IMR-90 (cell line): ENCODE measurements around the gene IDI2. TPM values are rescaled to one million over a fixed set of nuclear protein-coding genes. Genes with fewer than 3 reads are reported as not detected.

Experiments used
- ATAC-seq: fragments of 200-7000 bp; cut with Tn5 transposase; 2 replicates; pipeline ENCODE4 v1.9.1; 2020; ENCODE audit warnings: low read depth, mild to moderate bottlenecking, moderate library complexity
- BruUV-seq: library from RNA; stranded (reverse); fragments of 400-500 nt; replicated peaks from 2 replicates; lab custom pipeline; 2021; lab: Mats Ljungman, UMichigan
- CTCF ChIA-PET: fragments of 300-600 bp; formaldehyde crosslinking; extraction: SDS; loops from one replicate; lab custom pipeline; 2021; ENCODE audit warnings: antibody characterized with exemption; lab: Yijun Ruan, JAX
- POLR2A ChIA-PET: fragments of 300-600 bp; sonication (Branson Sonifier 250); formaldehyde crosslinking; loops from one replicate; lab custom pipeline; 2022; ENCODE audit warnings: antibody characterized with exemption; ENCODE audit not compliant: unreplicated experiment; lab: Charles Lee
- DNase-seq: peaks from one replicate; pipeline ENCODE4 v3.0.0; 2013
- H2AFZ ChIP-seq: replicated peaks from 2 replicates; pipeline ENCODE3; 2013; ENCODE audit warnings: low read length, mild to moderate bottlenecking; ENCODE audit not compliant: poor library complexity
- H2AK5ac ChIP-seq: 2 replicates; pipeline ENCODE4 v1.6.1; 2013; ENCODE audit warnings: low read depth, low read length, inconsistent platforms
- H2AK9ac ChIP-seq: replicated peaks from 2 replicates; pipeline ENCODE3; 2013; ENCODE audit warnings: mild to moderate bottlenecking, low read depth, low read length, moderate library complexity; ENCODE audit not compliant: poor library complexity
- H2BK120ac ChIP-seq: 2 replicates; pipeline ENCODE4 v1.6.1; 2013; ENCODE audit warnings: low read depth, low read length, inconsistent platforms
- H2BK15ac ChIP-seq: 3 replicates; pipeline ENCODE4 v1.6.1; 2013; ENCODE audit warnings: low read depth, low read length, inconsistent platforms
- H2BK20ac ChIP-seq: 2 replicates; pipeline ENCODE4 v1.6.1; 2013; ENCODE audit warnings: low read depth, mild to moderate bottlenecking, inconsistent platforms, low read length, moderate library complexity
- H2BK5ac ChIP-seq: 2 replicates; pipeline ENCODE4 v1.6.1; 2013; ENCODE audit warnings: mild to moderate bottlenecking, low read depth, low read length, inconsistent platforms; ENCODE audit not compliant: poor library complexity, severe bottlenecking
- H3K14ac ChIP-seq: replicated peaks from 2 replicates; pipeline ENCODE4 v1.6.1; 2013; ENCODE audit warnings: low read depth, low read length, inconsistent platforms
- H3K18ac ChIP-seq: 2 replicates; pipeline ENCODE4 v1.6.1; 2013; ENCODE audit warnings: low read depth, low read length, control low read depth
- H3K23ac ChIP-seq: 2 replicates; pipeline ENCODE4 v1.6.1; 2013; ENCODE audit warnings: low read depth, low read length, inconsistent platforms
- H3K27ac ChIP-seq: 2 replicates; pipeline ENCODE4 v1.5.1; 2013; ENCODE audit warnings: mild to moderate bottlenecking, control low read depth, low read length; ENCODE audit not compliant: insufficient read depth
- H3K27me3 ChIP-seq: 2 replicates; pipeline ENCODE4 v1.6.1; 2013; ENCODE audit warnings: low read length; ENCODE audit not compliant: control insufficient read depth, insufficient read depth
- H3K36me3 ChIP-seq: 2 replicates; pipeline ENCODE4 v1.6.1; 2013; ENCODE audit warnings: low read length, mixed read lengths; ENCODE audit not compliant: control insufficient read depth, insufficient read depth
- H3K4ac ChIP-seq: 2 replicates; pipeline ENCODE4 v1.6.1; 2013; ENCODE audit warnings: low read depth, low read length, inconsistent platforms
- H3K4me1 ChIP-seq: 2 replicates; pipeline ENCODE4 v1.6.1; 2013; ENCODE audit warnings: low read length, mixed read lengths; ENCODE audit not compliant: control insufficient read depth, insufficient read depth
- H3K4me2 ChIP-seq: 2 replicates; pipeline ENCODE4 v1.6.1; 2013; ENCODE audit warnings: low read depth, mild to moderate bottlenecking, control low read depth, low read length, moderate library complexity
- H3K4me3 ChIP-seq: 2 replicates; pipeline ENCODE4 v1.5.1; 2013; ENCODE audit warnings: low read depth, mild to moderate bottlenecking, control low read depth, low read length, moderate library complexity; ENCODE audit not compliant: insufficient read depth
- H3K56ac ChIP-seq: 2 replicates; pipeline ENCODE4 v1.6.1; 2013; ENCODE audit warnings: low read length, inconsistent platforms; ENCODE audit not compliant: insufficient read depth; ENCODE audit errors: extremely low read depth
- H3K79me1 ChIP-seq, 2 experiments: 2 replicates each; pipeline ENCODE4 v1.6.1; 2013; ENCODE audit warnings: low read length in 2 of 2, inconsistent platforms in 1 of 2, low read depth in 1 of 2
- H3K9ac ChIP-seq: 2 replicates; pipeline ENCODE4 v1.6.1; 2013; ENCODE audit warnings: low read depth, low read length, control low read depth
- H3K9me1 ChIP-seq: 2 replicates; pipeline ENCODE4 v1.6.1; 2013; ENCODE audit warnings: low read length, inconsistent platforms; ENCODE audit not compliant: insufficient read depth
- H3K9me3 ChIP-seq: 2 replicates; pipeline ENCODE4 v1.6.1; 2013; ENCODE audit warnings: low read length; ENCODE audit not compliant: control insufficient read depth, insufficient read depth
- H4K20me1 ChIP-seq: 2 replicates; pipeline ENCODE4 v1.6.1; 2013; ENCODE audit warnings: low read length, inconsistent platforms; ENCODE audit not compliant: insufficient read depth
- H4K5ac ChIP-seq: 2 replicates; pipeline ENCODE4 v1.6.1; 2013; ENCODE audit warnings: mild to moderate bottlenecking, low read depth, low read length, control low read depth
- H4K8ac ChIP-seq, 2 experiments: 2 replicates each; pipeline ENCODE4 v1.6.1; 2013; ENCODE audit warnings: low read depth in 2 of 2, low read length in 2 of 2, control low read depth in 1 of 2, inconsistent platforms in 1 of 2
- H4K91ac ChIP-seq: 2 replicates; pipeline ENCODE4 v1.6.1; 2013; ENCODE audit warnings: low read depth, low read length, inconsistent platforms; ENCODE audit not compliant: insufficient read depth
- BHLHE40 ChIP-seq: fragments of 150-350 bp; IDR thresholded peaks from 2 replicates; pipeline ENCODE4 v1.6.1; 2016; ENCODE audit warnings: mild to moderate bottlenecking, low read depth, low read length
- CEBPB ChIP-seq: IDR thresholded peaks from 2 replicates; pipeline ENCODE4 v1.6.1; 2012; ENCODE audit warnings: low read depth, low read length, improper control_type of control experiment
- FOS ChIP-seq: fragments of 150-350 bp; IDR thresholded peaks from 2 replicates; pipeline ENCODE4 v1.6.1; 2016; ENCODE audit warnings: low read depth, low read length
- MAFK ChIP-seq: IDR thresholded peaks from 2 replicates; pipeline ENCODE4 v1.6.1; 2012; ENCODE audit warnings: low read depth, low read length, improper control_type of control experiment
- MAZ ChIP-seq: IDR thresholded peaks from 2 replicates; pipeline ENCODE4 v1.6.1; 2012; ENCODE audit warnings: low read depth, mild to moderate bottlenecking, low read length, improper control_type of control experiment, moderate library complexity, borderline replicate concordance
- MXI1 ChIP-seq: IDR thresholded peaks from 2 replicates; pipeline ENCODE4 v1.6.1; 2012; ENCODE audit warnings: low read depth, mild to moderate bottlenecking, low read length, moderate library complexity, borderline replicate concordance
- NFE2L2 ChIP-seq: fragments of 150-350 bp; IDR thresholded peaks from 2 replicates; pipeline ENCODE4 v1.6.1; 2016; ENCODE audit warnings: low read depth, mild to moderate bottlenecking, low read length
- POLR2A ChIP-seq: IDR thresholded peaks from 2 replicates; pipeline ENCODE4 v1.6.1; 2012; ENCODE audit warnings: mild to moderate bottlenecking, low read depth, low read length
- RAD21 ChIP-seq: IDR thresholded peaks from 2 replicates; pipeline ENCODE4 v1.6.1; 2012; ENCODE audit warnings: low read length, improper control_type of control experiment
- RCOR1 ChIP-seq: IDR thresholded peaks from 2 replicates; pipeline ENCODE4 v1.6.1; 2012; ENCODE audit warnings: mild to moderate bottlenecking, low read length, improper control_type of control experiment; ENCODE audit not compliant: insufficient replicate concordance
- RFX5 ChIP-seq: IDR thresholded peaks from 2 replicates; pipeline ENCODE4 v1.8.0; 2012; ENCODE audit warnings: low read depth, mild to moderate bottlenecking, low read length, moderate library complexity
- SMC3 ChIP-seq: fragments of 150-350 bp; IDR thresholded peaks from 2 replicates; pipeline ENCODE4 v1.6.1; 2016; ENCODE audit warnings: low read depth, mild to moderate bottlenecking, antibody characterized with exemption, low read length, moderate library complexity
- USF2 ChIP-seq: fragments of 150-350 bp; IDR thresholded peaks from 2 replicates; pipeline ENCODE4 v1.6.1; 2017; ENCODE audit warnings: mild to moderate bottlenecking, antibody characterized with exemption, low read length, low read depth
- WGBS, 2 experiments: methylation state at CpG; one replicate each; pipeline versions ENCODE4 v1.1.5 to v1.1.7; 2013; ENCODE audit warnings: missing lambda C conversion rate in 2 of 2; ENCODE audit not compliant: insufficient read length in 1 of 2; ENCODE audit errors: extremely low coverage in 2 of 2; 5-methylcytosine and 5-hydroxymethylcytosine counted together
- dilution Hi-C: fragments of 300-500 bp; cut with HindIII; formaldehyde crosslinking; loops from one replicate; pipeline ENCODE4 v1.14.3; 2018; ENCODE audit warnings: low sequenced_read_pairs; ENCODE audit not compliant: unreplicated experiment
- in situ Hi-C: fragments of 300-500 bp; cut with MboI; formaldehyde crosslinking; loops from 3 replicates; pipeline ENCODE4 v1.14.3; 2019; ENCODE audit warnings: low sequenced_read_pairs, inconsistent platforms, mixed read lengths
- intact Hi-C: fragments of 100-400 bp; cut with micrococcal nuclease; formaldehyde crosslinking; loops from 2 replicates; pipeline ENCODE4 v1.10.0; 2022
- polyA plus RNA-seq, 3 experiments: library from polyadenylated mRNA; depleted of rRNA; stranded (reverse); fragments of >200 nt; gene quantifications; 2 replicates each; pipeline ENCODE4 v1.2.3, GENCODE V29; 2012; ENCODE audit warnings: low replicate concordance in 1 of 3
- total RNA-seq: library from RNA; depleted of rRNA; stranded (reverse); fragments of >200 nt; gene quantifications from 2 replicates; pipeline ENCODE4 v1.2.3, GENCODE V29; 2012
- TF ChIP-seq, protein P1 (sequence below): fragments of 150-350 bp; IDR thresholded peaks from 2 replicates; pipeline ENCODE4 v1.6.1; 2016; ENCODE audit warnings: low read depth, mild to moderate bottlenecking, low read length, moderate library complexity, borderline replicate concordance
- TF ChIP-seq, protein P2 (sequence below): conservative IDR thresholded peaks from 2 replicates; pipeline ENCODE4 v1.5.1; 2012; ENCODE audit warnings: mild to moderate bottlenecking, low read depth, low read length, improper control_type of control experiment

The IDI2 gene
- total and polyA plus RNA-seq, 2 of the 4 experiments (the other 2 are of a cell fraction) = not detected

DNA sequence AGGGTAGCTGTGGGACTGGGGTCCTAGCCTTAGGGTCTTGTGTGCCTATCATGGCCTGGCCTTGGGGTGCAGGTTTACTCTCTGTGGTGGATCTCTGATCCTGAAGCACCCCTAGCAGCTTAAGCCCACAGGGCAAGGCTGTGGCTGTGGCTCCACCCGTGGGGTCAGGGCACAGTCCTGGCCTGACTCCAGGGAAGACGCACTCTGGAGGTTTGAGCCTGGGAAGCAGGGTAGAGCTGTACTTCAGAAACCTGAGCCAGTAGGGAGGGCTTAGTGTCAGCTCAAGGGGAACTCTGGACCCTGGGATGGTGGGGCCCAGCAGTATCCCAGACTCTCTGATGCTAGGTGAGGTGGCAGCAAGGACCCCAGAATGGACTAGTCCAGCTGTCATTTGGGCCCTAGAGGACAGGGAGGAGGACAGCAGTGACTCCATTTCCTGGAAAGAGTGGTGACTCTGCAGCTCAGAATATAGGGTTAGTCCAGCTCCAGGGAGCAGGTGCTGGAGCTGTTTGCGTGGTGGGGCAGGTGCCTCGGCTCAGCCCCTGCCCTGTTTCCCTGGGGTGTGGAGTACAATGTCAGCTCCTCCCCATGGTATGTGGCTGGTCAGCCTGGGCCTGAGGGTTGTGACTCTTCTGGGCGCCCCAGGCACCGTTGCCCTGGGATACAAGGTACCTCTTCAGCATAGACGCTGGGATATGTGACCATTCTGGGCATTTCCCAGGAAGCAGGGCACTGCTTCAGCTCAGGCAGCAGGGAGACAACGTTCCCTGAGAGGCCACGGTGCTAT lies 21.6 kb downstream of the IDI2 start:
- H3K9me1 ChIP-seq = 0 out of 2 replicates have a peak, but pooled peaks cover 8% of the 10 kb centered on the region
- no peak overlapping the region for H2AFZ ChIP-seq
- no peak for ATAC-seq
- no peak overlapping the region for H2BK20ac ChIP-seq
- peak overlapping the region; percentile 19 for H2AK9ac ChIP-seq
- H3K23ac ChIP-seq = no peak overlapping the region
- intact Hi-C loops (no loop called here), in situ Hi-C loops (no loop called here), dilution Hi-C loops (no loop called here)
- ChIA-PET POLR2A (no interaction called here), CTCF (no interaction called here)
- no peaks in the 10 kb centered on the region for H3K4me1 ChIP-seq
- no peak overlapping the region for H3K4me2 ChIP-seq
- no peaks in the 10 kb centered on the region for H3K27me3 ChIP-seq
- H2BK15ac ChIP-seq = no peak overlapping the region
- no TSS peak for BruUV-seq
- no peak overlapping the region for H4K5ac ChIP-seq
- no peak overlapping the region for H3K4me3 ChIP-seq
- no peak overlapping the region for H2BK5ac ChIP-seq
- H4K20me1 ChIP-seq = peaks cover 31% of the 10 kb centered on the region
- 0 out of 2 replicates have a peak, but pooled peaks cover 2% of the 10 kb centered on the region for H3K9me3 ChIP-seq
- DNase-seq = no peak
- peaks cover 40 to 47% of the 10 kb centered on the region in 2 experiments for H3K79me1 ChIP-seq
- no peak overlapping the region for H3K56ac ChIP-seq
- no peak overlapping the region for H2BK120ac ChIP-seq
- peaks cover 65% of the 10 kb centered on the region for H3K36me3 ChIP-seq
- no peak overlapping the region for H3K18ac ChIP-seq
- H4K8ac ChIP-seq = no peak overlapping the region
- H3K4ac ChIP-seq = no peak overlapping the region
- no peak overlapping the region for H2AK5ac ChIP-seq
- H3K9ac ChIP-seq = no peak overlapping the region
- no peak overlapping the region for H4K91ac ChIP-seq
- H3K27ac ChIP-seq = no peak overlapping the region
- 100% methylated on average over 1 of the region's 9 CpGs; no CpG with 5 or more reads in 1 of the 2 experiments for WGBS, 2 experiments
- H3K14ac ChIP-seq = no peak overlapping the region
- TF ChIP-seq RAD21 = no peak
- TF ChIP-seq BHLHE40 = no peak
- no peak for TF ChIP-seq USF2
- no peak for TF ChIP-seq RCOR1
- TF ChIP-seq MXI1 = no peak
- no peak for TF ChIP-seq FOS
- TF ChIP-seq RFX5 = no peak
- no peak for TF ChIP-seq MAFK
- TF ChIP-seq MAZ = no peak
- TF ChIP-seq POLR2A = no peak
- TF ChIP-seq, protein P1, sequence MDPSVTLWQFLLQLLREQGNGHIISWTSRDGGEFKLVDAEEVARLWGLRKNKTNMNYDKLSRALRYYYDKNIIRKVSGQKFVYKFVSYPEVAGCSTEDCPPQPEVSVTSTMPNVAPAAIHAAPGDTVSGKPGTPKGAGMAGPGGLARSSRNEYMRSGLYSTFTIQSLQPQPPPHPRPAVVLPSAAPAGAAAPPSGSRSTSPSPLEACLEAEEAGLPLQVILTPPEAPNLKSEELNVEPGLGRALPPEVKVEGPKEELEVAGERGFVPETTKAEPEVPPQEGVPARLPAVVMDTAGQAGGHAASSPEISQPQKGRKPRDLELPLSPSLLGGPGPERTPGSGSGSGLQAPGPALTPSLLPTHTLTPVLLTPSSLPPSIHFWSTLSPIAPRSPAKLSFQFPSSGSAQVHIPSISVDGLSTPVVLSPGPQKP = no peak
- TF ChIP-seq, protein P2, sequence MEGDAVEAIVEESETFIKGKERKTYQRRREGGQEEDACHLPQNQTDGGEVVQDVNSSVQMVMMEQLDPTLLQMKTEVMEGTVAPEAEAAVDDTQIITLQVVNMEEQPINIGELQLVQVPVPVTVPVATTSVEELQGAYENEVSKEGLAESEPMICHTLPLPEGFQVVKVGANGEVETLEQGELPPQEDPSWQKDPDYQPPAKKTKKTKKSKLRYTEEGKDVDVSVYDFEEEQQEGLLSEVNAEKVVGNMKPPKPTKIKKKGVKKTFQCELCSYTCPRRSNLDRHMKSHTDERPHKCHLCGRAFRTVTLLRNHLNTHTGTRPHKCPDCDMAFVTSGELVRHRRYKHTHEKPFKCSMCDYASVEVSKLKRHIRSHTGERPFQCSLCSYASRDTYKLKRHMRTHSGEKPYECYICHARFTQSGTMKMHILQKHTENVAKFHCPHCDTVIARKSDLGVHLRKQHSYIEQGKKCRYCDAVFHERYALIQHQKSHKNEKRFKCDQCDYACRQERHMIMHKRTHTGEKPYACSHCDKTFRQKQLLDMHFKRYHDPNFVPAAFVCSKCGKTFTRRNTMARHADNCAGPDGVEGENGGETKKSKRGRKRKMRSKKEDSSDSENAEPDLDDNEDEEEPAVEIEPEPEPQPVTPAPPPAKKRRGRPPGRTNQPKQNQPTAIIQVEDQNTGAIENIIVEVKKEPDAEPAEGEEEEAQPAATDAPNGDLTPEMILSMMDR = no peak
- TF ChIP-seq NFE2L2 = no peak
- no peak for TF ChIP-seq CEBPB
- TF ChIP-seq SMC3 = no peak
